GM19372 (cell line): ENCODE measurements around the gene KLF15.

Experiments
- ATAC-seq: cut with Tn5 transposase; IDR thresholded peaks from one replicate; pipeline ENCODE4 v1.9.1; 2021; ENCODE audit warnings: mild to moderate bottlenecking, low read depth, moderate library complexity; ENCODE audit not compliant: unreplicated experiment

KLF15 gene

GRCh38 chr3:126364130-126364695 lies 7.0 kb upstream of the KLF15 start:
- no peak for ATAC-seq

DNA sequence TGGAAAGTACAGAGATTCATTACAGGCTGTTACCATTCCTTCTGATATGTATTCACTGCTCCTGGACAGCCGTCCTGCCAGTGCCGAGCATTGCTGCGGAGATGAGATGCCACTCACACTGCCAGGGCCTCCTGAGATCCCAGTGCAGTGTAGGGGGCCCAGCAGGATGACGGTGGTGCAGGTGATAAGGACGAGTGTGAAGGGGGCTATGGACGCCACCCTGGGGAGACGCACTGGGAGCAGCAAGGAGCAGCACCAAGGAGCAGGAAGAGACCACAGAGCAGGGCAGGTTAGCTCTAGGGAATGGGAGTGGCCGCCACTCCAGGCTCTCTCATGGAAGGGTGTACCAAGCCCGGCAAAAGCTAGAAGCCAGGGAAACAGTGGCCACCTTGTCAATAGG lies 4.0 kb upstream of the KLF15 start:
- no peak for ATAC-seq

DNA sequence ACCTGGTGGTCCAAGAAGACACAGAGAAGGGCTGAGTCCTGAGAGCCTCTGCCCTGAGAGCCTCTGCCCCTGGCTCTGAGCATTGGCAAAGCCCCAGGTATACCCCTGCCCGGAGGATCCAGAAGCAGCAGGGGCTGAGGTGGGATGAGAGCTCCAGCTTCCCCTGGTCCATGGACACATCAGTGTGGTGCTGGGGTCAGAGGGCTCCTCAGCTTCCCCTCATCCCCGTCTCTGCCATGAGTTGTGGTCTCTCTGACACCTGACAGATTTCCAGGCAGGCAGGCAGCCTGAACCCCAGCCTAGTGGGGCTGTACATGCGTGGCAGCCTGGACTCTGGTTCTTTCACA lies 3.5 kb upstream of the KLF15 start:
- no peak for ATAC-seq

DNA sequence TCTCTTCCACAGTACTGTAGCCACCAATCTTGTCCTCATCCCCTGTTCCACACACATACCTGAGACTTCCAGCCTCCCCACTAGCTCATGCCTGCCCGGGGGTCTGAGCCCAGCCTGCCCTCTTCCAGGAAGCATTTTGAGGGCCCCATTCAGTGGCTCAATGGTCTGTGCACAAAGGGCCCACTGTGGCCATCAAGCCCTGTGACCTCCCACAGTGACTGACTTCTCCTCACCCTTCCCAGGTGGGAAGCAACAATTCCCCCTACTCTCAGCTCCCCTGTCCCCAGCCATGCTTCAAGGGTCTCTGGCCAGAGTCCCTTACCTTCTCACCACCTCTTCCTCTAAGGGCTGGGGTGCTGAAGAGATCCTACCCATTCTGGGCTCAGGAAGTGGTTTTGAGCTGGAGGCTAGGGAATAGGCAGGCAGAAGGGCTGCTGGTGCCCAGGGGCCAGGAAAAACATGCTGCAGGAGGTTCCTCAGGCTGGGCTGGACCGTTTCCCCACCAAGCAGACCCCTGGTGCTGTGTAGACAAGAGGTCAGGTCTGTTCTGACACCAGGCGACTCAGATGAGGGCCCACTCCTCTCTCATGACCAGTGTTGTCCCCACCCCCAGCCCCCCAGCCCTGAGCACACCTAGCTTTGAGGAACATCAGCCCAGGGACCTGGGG lies 3.0 kb upstream of the KLF15 start:
- no peak for ATAC-seq

GRCh38 chr3:126358816-126359181 lies 1.6 kb upstream of the KLF15 start:
- no peak for ATAC-seq

- ATAC-seq = no peak
Observed at GRCh38 chr3:126358038-126358815, 1.0 kb upstream of the KLF15 start.

- ATAC-seq = no peak
Observed at GRCh38 chr3:126356373-126357264, 589 bp downstream of the KLF15 start.

DNA sequence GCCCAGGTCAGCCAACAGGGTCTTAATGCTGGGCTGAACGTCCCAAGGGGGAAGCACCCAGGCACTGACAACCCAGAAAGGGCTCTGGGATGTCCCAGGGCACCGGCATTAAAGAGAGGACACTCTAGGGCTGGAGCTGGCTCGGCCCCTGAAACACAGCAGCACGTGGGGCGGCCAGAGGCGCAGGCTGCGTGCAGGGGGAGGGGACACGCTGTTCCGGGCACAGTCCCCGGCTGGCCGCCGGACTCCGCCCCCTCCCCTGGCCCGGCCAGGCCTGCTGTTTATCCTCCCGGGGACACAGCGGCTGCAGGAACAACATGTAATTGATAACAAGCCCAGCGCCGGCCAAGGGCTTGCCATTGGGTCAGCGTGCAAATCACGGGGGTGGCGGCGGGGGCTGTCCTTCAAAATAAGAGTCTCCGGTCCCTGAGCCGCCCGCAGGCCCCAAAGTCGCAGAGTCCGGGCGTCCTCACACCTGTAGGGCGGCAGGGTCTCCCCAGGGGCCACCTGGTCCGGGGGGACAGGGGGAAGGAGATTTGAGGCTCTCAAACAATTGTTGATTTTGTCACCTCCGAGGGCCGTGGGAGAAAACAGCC lies 1.3 kb downstream of the KLF15 start:
- ATAC-seq = no peak

GRCh38 chr3:126355251-126355650 lies 2.0 kb downstream of the KLF15 start:
- ATAC-seq = no peak

GRCh38 chr3:126354776-126355175 lies 2.4 kb downstream of the KLF15 start:
- ATAC-seq = no peak

DNA sequence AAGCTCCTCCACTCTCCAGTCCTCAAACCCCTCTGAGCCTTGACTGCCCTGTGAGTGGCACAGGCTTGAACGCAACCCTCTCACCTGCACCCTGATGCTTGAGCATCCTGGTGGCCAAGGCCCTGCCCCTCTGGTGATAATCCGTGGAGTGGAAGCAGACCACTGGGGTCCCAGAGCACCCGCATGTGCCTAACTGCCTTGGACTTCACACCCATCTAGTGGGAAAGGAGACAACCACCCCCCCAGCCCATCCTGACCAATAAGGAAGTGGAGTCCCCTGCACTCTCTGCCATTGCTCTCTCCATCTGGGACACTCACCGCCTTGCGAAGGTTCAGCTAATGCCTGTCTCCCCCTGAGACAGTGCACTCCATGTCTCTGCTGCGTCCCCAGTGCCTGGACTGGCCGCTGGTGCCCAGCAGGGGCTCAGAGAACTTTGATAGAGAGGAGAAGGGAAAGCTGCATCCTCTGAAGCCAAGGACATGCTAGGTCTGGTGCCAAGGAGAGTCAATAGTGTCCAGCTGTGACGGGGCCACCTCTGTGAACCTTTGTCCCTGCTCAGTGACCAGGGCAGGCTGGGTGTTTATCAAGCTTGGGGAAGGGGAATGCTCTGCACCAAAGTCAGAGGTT lies 3.4 kb downstream of the KLF15 start:
- ATAC-seq = no peak

DNA sequence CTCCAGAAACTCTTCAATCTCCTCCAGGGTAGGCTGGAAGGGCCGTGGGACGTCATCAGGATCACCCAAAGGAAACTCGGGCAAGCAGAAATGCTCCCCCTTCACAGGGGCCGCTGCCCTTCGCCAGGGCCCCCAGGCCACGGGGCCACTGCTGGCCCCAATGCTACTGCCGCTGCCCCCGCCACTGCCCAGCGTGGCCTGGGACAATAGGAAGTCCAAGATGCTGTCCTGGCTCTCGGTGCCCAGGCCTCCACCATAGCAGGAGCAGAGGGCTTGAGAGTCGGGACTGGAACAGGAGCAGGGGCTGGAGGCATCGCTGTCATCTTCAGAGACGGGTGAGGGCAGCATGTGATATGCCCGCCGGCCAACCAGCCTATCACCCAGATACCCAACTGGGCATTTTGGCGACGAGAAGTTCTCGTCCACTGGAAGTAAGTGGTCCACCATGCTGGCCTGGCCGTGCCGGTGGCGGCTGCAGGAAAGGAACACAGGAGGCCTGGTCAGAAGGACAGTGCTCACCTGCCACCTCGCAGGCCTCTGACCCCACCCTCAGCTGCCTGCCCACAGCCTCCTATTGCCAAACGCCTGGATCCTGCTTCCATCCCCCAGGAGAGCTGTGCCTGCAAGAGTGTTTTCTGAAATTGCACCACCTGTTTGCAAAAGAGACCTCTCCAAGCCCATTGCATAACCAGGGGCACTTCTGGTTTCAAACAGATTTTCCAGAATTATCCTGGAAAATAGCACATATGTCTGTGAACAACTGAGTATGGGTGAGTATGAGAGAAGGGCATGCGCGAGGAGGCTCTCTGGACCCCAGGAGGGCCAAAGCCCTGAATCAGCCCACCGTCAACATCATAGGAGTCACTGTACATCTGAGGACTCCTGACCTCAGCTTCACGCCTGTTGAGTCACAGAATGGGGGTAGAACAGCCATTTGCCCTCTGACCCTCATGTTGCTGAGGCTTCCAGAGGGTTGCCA lies 4.4 kb downstream of the KLF15 start:
- no peak for ATAC-seq

DNA sequence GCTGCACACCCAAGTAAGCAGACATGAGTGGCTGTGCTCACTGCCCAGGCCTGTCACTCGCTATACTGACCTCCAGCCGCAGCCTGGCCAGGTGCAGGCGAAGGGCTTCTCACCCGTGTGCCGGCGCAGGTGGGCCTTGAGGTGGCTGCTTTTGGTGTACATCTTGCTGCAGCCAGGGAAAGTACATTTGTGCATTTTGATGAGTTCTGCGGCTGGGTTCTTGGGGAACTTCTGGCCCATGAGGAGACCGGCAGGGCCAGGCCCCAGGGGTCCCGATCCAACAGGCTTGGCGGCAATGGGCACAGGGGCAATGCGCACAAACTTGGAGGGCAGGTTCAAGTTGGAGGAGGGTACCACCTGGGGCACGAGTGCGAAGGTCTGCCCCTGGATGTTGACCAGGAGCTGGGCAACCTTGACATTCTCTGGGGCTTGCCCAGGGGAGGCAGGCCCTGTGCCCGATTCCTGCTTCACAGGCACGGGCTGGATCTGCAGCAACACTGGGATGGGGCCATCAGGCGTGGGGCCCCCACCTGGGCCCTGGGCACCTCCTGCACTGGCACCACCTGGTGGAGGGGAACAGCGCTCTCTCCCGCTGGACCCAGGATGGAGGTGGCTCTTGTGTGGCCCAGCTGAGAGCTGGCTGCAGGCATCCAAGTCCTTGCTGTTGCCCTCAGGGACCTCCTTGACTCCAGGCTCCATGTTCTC lies 5.3 kb downstream of the KLF15 start:
- no peak for ATAC-seq

- no peak for ATAC-seq
Observed at GRCh38 chr3:126351086-126351770, 6.0 kb downstream of the KLF15 start.

- no peak for ATAC-seq
Observed at GRCh38 chr3:126350502-126351085, 6.6 kb downstream of the KLF15 start.

- ATAC-seq = no peak
Observed at GRCh38 chr3:126349611-126350501, 7.4 kb downstream of the KLF15 start.

- ATAC-seq = no peak
Observed at GRCh38 chr3:126349071-126349470, 8.1 kb downstream of the KLF15 start.
